Mesodermal cell (in vitro differentiated cells): ENCODE measurements around the gene LRRK1.
A peak's percentile ranks its signal among the peaks of the same experiment; 100 is the strongest.

Source experiments
- H3K27ac ChIP-seq: 2 replicates; pipeline ENCODE4 v1.7.0; 2013; ENCODE audit warnings: mild to moderate bottlenecking, low read depth, low read length, moderate library complexity; ENCODE audit not compliant: severe bottlenecking
- H3K36me3 ChIP-seq: 2 replicates; pipeline ENCODE4 v1.7.1; 2013; ENCODE audit warnings: mild to moderate bottlenecking, low read length, moderate library complexity; ENCODE audit not compliant: control insufficient read depth, insufficient read depth
- H3K4me1 ChIP-seq: one replicate; pipeline ENCODE4 v1.7.1; 2013; ENCODE audit warnings: mild to moderate bottlenecking, low read length; ENCODE audit not compliant: insufficient read depth, control insufficient read depth, poor library complexity, severe bottlenecking
- H3K4me3 ChIP-seq: 2 replicates; pipeline ENCODE4 v1.7.0; 2013; ENCODE audit warnings: low read length, control low read depth, mild to moderate bottlenecking; ENCODE audit not compliant: insufficient read depth, poor library complexity, severe bottlenecking; ENCODE audit errors: extremely low read depth
- H3K9me3 ChIP-seq: 2 replicates; pipeline ENCODE4 v1.7.1; 2013; ENCODE audit warnings: mild to moderate bottlenecking, low read length, moderate library complexity; ENCODE audit not compliant: control insufficient read depth
- WGBS, 2 experiments: methylation state at CpG; one replicate each; pipeline ENCODE4 v1.1.5; 2013; ENCODE audit warnings: missing lambda C conversion rate in 2 of 2; ENCODE audit not compliant: insufficient coverage in 2 of 2; 5-methylcytosine and 5-hydroxymethylcytosine counted together

LRRK1 gene

DNA sequence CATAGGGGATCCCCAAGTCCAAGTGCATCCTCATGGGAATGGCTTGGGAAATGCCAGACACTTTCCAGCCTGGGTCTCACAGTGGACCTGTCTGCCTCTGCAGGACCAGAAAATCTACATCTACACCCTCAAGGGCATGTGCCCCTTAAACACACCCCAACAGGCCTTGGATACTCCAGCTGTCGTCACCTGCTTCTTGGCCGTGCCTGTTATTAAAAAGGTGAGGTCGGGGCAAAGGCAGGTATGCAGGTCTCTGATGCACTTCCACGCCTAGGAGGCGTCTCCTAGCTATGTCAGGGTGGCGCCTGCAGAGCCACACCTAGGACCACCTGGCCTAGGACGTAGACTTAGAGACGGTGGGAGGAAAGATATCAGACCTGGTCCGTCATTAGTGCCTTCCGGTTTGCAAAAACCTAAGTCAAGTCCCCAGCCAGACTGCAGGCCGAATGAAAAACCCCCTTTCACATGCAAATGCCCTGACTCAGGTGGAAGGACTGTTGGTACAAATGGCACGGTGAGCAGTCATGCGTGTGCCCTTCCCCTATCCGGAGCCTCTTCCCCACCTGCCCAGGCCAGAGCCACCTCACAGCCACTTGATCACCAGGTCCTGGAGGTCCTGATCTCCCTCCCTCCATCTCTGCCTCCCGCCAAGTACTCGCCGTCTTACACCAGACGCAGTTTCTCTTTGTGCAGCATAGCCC is 143.5 kb downstream of the LRRK1 start:
- Histone ChIP-seq H3K9me3 (no peaks in the 10 kb centered on the region), H3K4me1 (no peaks in the 10 kb centered on the region), H3K27ac (no peak overlapping the region), H3K36me3 (no peaks in the 10 kb centered on the region), H3K4me3 (no peak overlapping the region)
- WGBS, 2 experiments, result 77% methylated on average over 18 of the region's 18 CpGs

DNA sequence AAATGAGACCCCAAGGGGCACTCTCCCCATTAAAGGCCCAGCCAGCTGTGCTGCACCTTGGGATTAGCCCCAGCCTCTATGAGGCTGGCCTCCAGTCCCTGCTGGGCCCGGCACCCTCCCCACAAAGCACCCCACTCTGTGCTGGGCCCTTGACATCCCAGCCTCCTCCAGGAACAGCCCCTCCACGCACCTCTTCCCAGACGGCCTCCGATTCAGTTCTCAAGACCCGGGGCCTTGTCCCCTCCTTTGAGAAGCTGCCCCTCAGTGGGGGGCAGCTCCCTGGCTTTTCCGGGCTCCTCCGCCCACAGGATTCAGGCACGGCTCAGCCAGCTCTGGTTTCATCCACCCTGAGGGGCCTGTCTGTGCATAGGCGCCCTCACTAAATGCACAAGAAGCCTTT is 144.1 kb downstream of the LRRK1 start:
- no peaks in the 10 kb centered on the region for H3K36me3 ChIP-seq
- no peak overlapping the region for H3K27ac ChIP-seq
- H3K9me3 ChIP-seq, result no peaks in the 10 kb centered on the region
- H3K4me3 ChIP-seq, result no peak overlapping the region
- H3K4me1 ChIP-seq, result peaks cover 5% of the 10 kb centered on the region
- WGBS, 2 experiments, result 60 to 85% methylated on average over 6 of the region's 9 CpGs

DNA sequence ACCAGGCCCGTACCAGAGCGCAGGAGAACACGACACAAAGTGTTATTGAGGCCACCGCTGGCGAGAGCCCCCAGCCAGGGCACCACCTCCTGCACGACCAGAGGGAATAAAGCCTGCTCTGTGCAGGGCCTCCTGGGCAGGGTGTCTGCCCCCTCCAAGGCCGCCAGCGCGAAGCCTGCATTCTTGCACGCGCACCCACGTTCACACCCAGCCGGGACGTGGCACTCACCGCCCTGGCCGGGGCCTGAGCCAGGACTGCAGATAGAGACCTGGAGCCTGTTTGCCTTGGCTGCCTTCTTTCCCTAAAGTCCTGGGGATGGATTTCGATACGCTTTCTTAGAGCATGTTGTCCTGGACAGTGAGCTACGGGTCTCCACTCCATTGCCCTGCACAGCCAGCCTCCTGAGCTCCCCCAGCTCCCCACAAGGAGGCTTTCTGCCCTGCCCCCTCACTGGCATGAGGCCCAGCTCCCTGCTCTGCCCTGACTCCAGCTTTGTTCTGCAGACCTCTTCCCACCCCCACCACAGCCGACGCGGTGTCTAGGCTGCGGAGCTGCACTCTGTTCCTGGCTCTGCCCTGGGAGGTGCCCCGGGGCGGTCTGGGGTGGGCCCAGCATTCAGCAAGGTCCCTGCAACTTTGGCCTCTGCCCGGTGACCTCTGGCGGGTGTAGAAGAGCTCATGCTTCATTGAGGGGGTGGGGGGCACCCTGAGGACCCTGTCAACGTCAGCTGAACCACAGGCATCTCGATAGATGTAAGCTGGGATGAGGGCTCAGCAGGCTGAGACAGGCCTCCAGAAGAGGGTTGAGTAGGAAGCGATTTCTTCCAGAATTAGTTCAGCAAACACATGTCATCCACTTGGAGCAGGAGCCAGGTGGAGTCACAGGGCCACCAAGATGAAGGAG is 145.0 kb downstream of the LRRK1 start:
- Histone ChIP-seq H3K9me3 (no peaks in the 10 kb centered on the region), H3K4me1 (peaks cover 14% of the 10 kb centered on the region), H3K36me3 (no peaks in the 10 kb centered on the region), H3K4me3 (no peak overlapping the region), H3K27ac (no peak overlapping the region)
- WGBS, 2 experiments, result 89 to 91% methylated on average over 29 to 30 of the region's 30 CpGs

DNA sequence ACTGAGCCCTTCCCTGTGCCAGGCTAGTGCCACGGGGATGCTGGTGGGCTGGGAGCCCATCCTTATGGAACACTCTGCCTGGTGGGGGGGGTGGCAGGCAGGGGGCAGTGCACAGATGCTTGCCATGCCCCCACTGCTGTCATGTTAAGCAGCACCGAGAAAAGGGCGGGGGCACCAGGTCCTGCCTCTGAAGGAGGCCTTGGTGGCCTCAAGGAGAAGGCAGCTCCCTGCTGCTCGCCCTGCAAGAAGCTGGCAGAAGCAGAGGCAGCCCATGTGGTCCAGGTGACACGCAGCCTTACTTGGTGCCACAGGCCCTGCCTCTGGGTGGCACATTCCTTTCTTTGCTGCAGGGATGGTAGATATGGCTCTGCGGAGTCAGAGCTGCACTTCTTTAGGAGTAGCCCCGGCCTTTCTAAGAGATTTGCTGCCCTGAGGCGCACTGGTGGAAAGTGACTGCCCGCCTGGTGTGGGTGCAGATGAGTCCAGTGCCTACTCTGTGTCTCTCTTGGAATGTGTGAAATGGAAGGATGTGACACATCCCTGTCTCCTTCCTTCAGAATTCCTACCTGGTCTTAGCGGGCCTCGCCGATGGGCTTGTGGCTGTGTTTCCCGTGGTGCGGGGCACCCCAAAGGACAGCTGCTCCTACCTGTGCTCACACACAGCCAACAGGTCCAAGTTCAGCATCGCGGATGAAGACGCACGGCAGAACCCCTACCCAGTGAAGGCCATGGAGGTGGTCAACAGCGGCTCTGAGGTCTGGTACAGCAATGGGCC is 145.8 kb downstream of the LRRK1 start:
- Histone ChIP-seq H3K4me1 (peaks cover 21% of the 10 kb centered on the region), H3K27ac (no peak overlapping the region), H3K36me3 (no peaks in the 10 kb centered on the region), H3K4me3 (no peak overlapping the region), H3K9me3 (no peaks in the 10 kb centered on the region)
- 98% methylated on average over 14 to 19 of the region's 19 CpGs for WGBS, 2 experiments

DNA sequence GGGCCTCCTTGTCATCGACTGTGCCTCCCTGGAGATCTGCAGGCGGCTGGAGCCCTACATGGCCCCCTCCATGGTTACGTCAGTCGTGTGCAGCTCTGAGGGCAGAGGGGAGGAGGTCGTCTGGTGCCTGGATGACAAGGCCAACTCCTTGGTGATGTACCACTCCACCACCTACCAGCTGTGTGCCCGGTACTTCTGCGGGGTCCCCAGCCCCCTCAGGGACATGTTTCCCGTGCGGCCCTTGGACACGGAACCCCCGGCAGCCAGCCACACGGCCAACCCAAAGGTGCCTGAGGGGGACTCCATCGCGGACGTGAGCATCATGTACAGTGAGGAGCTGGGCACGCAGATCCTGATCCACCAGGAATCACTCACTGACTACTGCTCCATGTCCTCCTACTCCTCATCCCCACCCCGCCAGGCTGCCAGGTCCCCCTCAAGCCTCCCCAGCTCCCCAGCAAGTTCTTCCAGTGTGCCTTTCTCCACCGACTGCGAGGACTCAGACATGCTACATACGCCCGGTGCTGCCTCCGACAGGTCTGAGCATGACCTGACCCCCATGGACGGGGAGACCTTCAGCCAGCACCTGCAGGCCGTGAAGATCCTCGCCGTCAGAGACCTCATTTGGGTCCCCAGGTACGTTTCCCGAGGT is 146.5 kb downstream of the LRRK1 start:
- 94 to 96% methylated on average over 18 to 27 of the region's 28 CpGs for WGBS, 2 experiments
- Histone ChIP-seq H3K9me3 (no peaks in the 10 kb centered on the region), H3K4me1 (peaks cover 28% of the 10 kb centered on the region), H3K27ac (no peak overlapping the region), H3K36me3 (no peaks in the 10 kb centered on the region), H3K4me3 (no peak overlapping the region)

GRCh38 chr15:101066501-101067408 is 147.6 kb downstream of the LRRK1 start:
- H3K36me3 ChIP-seq, result no peaks in the 10 kb centered on the region
- no peak overlapping the region for H3K4me3 ChIP-seq
- H3K27ac ChIP-seq, result no peak overlapping the region
- 94 to 96% methylated on average over 20 to 26 of the region's 26 CpGs for WGBS, 2 experiments
- H3K4me1 ChIP-seq, result peaks cover 33% of the 10 kb centered on the region
- H3K9me3 ChIP-seq, result no peaks in the 10 kb centered on the region

GRCh38 chr15:101067660-101068522 is 148.7 kb downstream of the LRRK1 start:
- peaks cover 33% of the 10 kb centered on the region for H3K4me1 ChIP-seq
- 81 to 88% methylated on average over 11 to 12 of the region's 14 CpGs for WGBS, 2 experiments
- peak overlapping the region; percentile 86 for H3K27ac ChIP-seq
- H3K9me3 ChIP-seq, result no peaks in the 10 kb centered on the region
- no peaks in the 10 kb centered on the region for H3K36me3 ChIP-seq
- H3K4me3 ChIP-seq, result no peak overlapping the region

- no peaks in the 10 kb centered on the region for H3K36me3 ChIP-seq
- no peaks in the 10 kb centered on the region for H3K9me3 ChIP-seq
- 38 to 43% methylated on average over 9 to 11 of the region's 11 CpGs for WGBS, 2 experiments
- peak overlapping the region; percentile 86 for H3K27ac ChIP-seq
- H3K4me1 ChIP-seq, result peaks cover 33% of the 10 kb centered on the region
- H3K4me3 ChIP-seq, result no peak overlapping the region
Measured at GRCh38 chr15:101068523-101068960, 149.4 kb downstream of the LRRK1 start.
